ENCODE measurements around the gene DIAPH3. TPM values are rescaled to one million over a fixed set of nuclear protein-coding genes. Genes with fewer than 3 reads are reported as not detected.

The DIAPH3 gene
- total RNA-seq, 2 experiments from 2014 or later: 20.0 to 21.0 TPM

DNA sequence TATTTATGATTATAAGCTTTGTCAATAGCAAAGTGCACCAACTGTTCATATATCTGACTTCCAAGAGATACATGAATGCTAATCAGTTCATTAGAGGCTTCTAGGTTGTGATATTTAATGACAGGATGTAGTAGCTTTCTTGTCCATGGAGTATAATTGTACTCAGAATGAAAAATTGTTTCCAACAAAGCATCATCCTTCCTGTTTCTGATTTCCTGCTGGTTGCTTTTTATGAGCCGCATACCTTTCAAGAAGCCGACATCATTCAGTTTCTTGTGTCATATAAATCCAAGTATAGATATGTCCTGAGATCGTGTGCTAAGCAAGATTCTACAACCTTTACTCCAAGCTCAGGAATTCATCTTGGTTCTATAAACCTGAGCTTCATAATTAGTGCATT, 326.6 kb downstream of the DIAPH3 start:
- no peaks in the 10 kb centered on the region for H3K9me3 Mint-ChIP-seq
- H3K4me3 Mint-ChIP-seq: no peak overlapping the region
- no peaks in the 10 kb centered on the region for H3K27me3 Mint-ChIP-seq
- no peak overlapping the region for H3K27ac Mint-ChIP-seq
- H3K36me3 Mint-ChIP-seq: no peaks in the 10 kb centered on the region
- H3K4me1 Mint-ChIP-seq: no peaks in the 10 kb centered on the region
- DNase-seq: no peak

DNA sequence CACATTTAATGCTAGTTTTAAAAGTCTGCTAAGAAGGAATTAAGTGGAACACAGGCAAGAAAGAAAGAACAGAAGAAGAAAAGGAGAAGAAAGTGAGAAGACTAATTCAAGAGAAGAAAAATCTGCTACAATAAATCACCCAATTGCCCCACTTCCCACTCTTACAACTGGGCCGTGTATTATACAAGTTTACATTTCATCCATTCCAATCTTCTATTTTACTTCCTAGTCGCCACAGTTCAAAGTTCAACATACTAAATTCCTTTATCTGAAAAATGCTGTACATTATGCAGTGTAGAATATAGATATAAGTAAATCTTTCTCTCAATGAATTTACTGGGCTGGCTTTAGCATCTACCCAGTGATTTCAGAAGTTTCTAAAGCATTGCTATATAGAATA, 328.2 kb downstream of the DIAPH3 start:
- no peak overlapping the region for H3K27ac Mint-ChIP-seq
- no peaks in the 10 kb centered on the region for H3K36me3 Mint-ChIP-seq
- no peak for DNase-seq
- H3K4me1 Mint-ChIP-seq: no peaks in the 10 kb centered on the region
- no peaks in the 10 kb centered on the region for H3K27me3 Mint-ChIP-seq
- no peaks in the 10 kb centered on the region for H3K9me3 Mint-ChIP-seq
- no peak overlapping the region for H3K4me3 Mint-ChIP-seq

DNA sequence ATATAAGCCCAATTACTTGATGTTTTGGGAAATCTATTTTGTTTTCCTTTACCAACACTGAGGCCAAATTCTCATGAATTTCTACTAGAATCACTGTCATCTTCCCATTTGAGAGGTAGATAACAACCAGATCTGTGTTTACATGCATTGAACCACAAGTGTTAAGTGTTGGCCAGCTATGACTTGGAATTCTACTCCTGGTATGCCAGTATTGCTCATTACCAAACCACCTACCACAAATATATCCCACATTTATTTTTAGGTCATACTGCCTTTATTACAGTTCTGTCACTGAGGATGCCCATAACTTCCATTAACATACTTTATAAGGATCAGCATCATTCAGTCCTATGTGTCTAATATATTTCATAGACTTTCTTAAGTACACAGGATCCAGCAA, 328.9 kb downstream of the DIAPH3 start:
- Mint-ChIP-seq H3K4me1 (no peaks in the 10 kb centered on the region), H3K4me3 (no peak overlapping the region), H3K27me3 (no peaks in the 10 kb centered on the region), H3K27ac (no peak overlapping the region), H3K9me3 (no peaks in the 10 kb centered on the region), H3K36me3 (no peaks in the 10 kb centered on the region)
- DNase-seq: no peak

DNA sequence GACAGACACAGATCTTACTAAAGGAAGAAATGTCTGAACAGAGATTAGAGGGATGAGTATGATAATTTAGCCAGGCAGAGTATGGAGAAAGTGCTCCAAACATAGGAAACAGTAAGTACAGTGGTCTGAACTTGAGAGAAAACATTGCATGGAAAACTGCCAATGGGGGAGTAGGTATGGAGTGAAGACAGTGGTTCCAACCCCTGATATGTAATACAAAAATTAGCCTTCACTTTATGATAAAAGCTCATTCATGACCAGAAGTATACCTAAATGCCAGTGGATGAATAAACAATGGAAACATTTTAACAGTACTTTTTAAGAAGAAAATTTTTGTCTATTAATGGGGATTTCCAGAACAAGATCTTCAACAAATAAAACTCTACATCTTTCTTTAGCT, 334.0 kb downstream of the DIAPH3 start:
- Mint-ChIP-seq H3K9me3 (no peaks in the 10 kb centered on the region), H3K27me3 (no peaks in the 10 kb centered on the region), H3K4me3 (no peak overlapping the region), H3K4me1 (no peaks in the 10 kb centered on the region), H3K36me3 (no peaks in the 10 kb centered on the region), H3K27ac (no peak overlapping the region)
- DNase-seq: no peak

DNA sequence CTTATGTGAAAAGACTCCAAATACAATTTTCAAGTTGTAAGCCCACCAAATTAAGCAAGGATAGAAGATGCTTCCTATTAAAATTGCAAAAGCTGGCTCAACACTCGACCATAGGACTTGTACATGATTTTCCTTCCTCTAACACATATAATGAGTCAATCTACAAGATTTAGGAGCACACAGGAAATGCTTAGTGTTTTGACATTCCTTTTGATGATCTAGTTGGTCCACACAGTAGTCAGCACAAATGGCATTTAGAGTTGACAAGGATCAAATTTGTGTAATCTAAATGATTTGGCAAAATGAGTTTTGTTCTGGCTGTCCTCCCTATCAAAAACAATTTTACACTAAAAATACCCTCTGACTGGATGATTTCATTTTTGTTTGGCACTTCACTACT, 340.2 kb downstream of the DIAPH3 start:
- Mint-ChIP-seq H3K27ac (no peak overlapping the region), H3K4me3 (no peak overlapping the region), H3K36me3 (no peaks in the 10 kb centered on the region), H3K4me1 (no peaks in the 10 kb centered on the region), H3K27me3 (no peaks in the 10 kb centered on the region), H3K9me3 (no peaks in the 10 kb centered on the region)
- DNase-seq: no peak

DNA sequence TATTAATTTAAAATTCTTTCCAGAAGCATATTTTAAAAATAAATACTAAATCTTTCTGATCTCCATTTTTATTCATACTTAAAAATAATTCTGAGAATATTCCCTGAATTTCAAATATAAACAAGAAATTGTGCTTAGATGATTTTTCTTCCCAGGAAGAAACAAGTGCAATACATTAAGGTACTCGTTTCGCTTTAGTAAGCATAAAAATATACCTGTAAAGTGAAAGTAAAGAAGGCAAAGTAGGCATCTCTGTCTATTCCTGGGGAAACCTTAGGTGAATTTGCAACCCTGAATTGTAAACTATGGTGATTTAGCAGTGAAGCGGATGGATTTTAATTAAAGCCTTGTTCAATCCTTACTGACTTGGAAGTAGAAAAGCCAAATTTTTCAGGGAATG, 354.2 kb downstream of the DIAPH3 start:
- no peak overlapping the region for H3K27ac Mint-ChIP-seq
- no peaks in the 10 kb centered on the region for H3K27me3 Mint-ChIP-seq

DNA sequence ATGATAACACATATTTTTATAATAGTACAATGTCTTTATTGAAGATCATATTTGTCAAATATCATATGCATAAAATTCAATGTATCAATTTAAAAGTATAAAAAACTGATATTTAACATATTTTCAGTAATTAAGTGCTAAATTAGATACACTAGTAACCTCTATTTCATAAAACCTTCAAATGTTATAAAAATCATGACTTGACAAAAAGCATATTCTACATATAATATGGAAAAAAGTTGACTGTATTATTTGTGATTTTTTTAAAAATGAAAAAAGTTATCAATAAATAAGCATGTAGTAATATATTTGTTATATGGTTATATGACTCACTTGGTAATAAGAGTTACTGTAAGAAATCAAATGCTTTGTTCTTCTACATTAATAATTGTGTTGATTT, 356.9 kb downstream of the DIAPH3 start:
- no peak overlapping the region for H3K27ac Mint-ChIP-seq
- H3K36me3 Mint-ChIP-seq: no peaks in the 10 kb centered on the region
- H3K4me1 Mint-ChIP-seq: no peaks in the 10 kb centered on the region
- no peaks in the 10 kb centered on the region for H3K27me3 Mint-ChIP-seq
- H3K4me3 Mint-ChIP-seq: no peak overlapping the region
- no peak for DNase-seq
- no peaks in the 10 kb centered on the region for H3K9me3 Mint-ChIP-seq

More for the DNA sequence above, 354.2 kb downstream of the DIAPH3 start:
- DNase-seq: no peak
- H3K9me3 Mint-ChIP-seq: no peaks in the 10 kb centered on the region
- no peak overlapping the region for H3K4me3 Mint-ChIP-seq
- H3K4me1 Mint-ChIP-seq: no peaks in the 10 kb centered on the region
- no peaks in the 10 kb centered on the region for H3K36me3 Mint-ChIP-seq

DNA sequence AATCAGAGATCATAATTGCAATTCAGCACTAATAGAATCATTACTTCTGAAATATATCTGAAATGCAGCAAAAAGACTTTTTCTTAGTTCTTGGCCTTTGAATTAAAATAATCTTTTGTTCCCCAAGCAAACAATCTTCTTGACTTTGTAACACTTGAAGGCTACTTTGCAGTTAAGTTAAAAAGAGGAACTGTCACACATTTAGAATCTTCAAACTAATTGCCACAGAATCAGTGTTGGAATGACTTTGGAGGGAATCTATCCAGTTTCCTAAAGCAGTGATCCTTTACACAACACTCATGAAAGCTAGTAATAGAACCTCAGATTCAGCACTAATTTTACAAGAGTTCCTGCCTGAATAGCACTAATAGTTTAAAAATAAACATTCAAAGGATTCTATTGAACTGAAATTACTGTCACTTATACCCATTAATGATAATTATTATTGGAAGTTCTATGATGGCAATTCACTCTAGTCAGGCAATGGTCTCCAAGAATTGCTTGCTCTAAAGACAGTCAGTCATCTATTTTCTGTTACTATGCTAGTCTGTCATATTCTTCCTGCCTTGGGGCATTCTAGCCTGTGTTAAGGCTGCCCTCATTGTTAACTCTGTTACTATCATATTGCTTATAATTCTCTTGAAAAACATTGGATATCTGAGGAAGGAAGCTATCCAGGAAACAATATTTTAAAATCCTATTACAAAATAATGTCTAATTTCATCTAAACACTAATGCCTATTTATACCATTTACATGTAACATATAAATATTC, 362.4 kb downstream of the DIAPH3 start:
- Mint-ChIP-seq H3K36me3 (no peaks in the 10 kb centered on the region), H3K4me3 (no peak overlapping the region), H3K9me3 (no peaks in the 10 kb centered on the region), H3K27ac (no peak overlapping the region), H3K4me1 (no peaks in the 10 kb centered on the region), H3K27me3 (no peaks in the 10 kb centered on the region)
- no peak for DNase-seq

DNA sequence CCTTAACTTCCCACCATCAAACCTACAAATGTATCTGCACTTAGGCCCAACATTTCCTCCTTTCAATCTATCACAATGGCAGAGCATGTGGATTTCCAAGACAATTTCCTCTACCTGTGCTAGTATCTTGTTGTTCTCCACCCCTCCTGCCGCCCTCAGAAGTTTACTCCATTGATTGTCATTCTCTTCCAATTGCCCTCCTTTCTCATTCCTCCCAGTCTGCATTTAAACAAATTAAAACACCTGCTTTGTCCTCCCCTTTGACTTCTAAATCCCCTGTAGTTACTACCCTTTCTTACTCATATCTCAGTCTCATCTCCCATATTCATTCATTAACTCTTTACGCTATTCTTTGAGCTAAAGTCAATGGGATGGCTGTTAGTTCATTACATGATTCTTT, 370.6 kb downstream of the DIAPH3 start:
- Mint-ChIP-seq H3K27me3 (no peaks in the 10 kb centered on the region), H3K4me3 (no peak overlapping the region), H3K4me1 (no peaks in the 10 kb centered on the region), H3K36me3 (no peaks in the 10 kb centered on the region), H3K9me3 (no peaks in the 10 kb centered on the region), H3K27ac (no peak overlapping the region)
- no peak for DNase-seq

DNA sequence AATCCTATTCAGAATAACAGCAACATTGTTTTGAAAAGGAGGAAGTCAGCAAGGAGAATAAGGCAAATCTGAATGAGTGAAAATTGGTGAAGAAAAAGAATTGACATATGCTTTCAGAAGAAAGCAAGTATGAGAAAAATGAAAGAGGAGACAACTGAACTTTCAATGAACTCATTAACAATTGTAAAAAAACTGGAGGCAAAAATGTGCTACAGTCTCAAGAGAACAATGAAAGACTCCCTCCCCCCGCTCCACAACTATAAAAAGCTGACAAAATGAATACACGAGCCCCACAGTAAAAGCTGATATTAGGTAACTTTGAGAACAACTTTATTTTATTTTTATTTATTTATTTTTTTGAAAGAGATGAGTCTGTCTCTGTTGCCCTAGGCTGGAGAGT, 373.1 kb downstream of the DIAPH3 start:
- Mint-ChIP-seq H3K27ac (no peak overlapping the region), H3K36me3 (no peaks in the 10 kb centered on the region), H3K4me3 (no peak overlapping the region), H3K9me3 (no peaks in the 10 kb centered on the region), H3K4me1 (no peaks in the 10 kb centered on the region), H3K27me3 (no peaks in the 10 kb centered on the region)
- no peak for DNase-seq

DNA sequence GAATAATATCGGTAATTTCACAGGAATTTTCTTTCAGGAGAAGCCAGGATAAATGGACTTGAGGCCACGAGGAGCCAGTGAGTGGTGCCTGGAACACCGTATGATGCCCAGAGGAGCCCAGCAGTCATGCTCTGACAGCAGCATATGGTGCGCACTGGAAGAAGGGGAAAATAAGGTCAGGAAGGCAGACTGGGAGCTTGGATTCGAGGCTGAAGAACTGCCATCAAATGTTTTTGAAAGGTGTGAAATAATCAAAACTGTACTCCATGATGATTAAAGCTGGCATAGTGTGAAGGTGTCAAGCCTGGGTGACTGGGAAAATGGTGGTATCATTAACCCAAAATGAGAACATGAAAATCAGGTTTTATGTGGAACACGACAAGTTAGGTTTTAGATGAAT, 374.2 kb downstream of the DIAPH3 start:
- Mint-ChIP-seq H3K4me3 (no peak overlapping the region), H3K27ac (no peak overlapping the region), H3K27me3 (no peaks in the 10 kb centered on the region), H3K9me3 (no peaks in the 10 kb centered on the region), H3K4me1 (no peaks in the 10 kb centered on the region), H3K36me3 (no peaks in the 10 kb centered on the region)
- DNase-seq: no peak

DNA sequence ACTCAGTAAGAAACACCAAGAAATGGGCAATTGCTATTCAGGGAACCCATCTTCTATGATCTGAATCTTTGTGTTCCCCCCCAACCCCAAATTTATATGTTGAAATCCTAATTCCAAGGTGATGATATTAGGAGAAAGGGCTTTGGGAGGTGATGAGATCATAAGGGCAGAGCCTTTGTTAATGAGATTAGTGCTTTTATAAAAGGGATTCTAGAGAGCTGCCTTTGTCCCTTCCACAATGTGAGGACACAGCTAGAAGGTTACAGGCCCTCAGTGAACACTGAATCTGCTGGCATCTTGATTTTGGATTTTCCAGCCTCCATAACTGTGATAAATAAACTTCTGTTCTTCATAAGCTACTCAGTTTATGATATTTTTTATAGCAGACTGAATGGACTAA, 376.0 kb downstream of the DIAPH3 start:
- Mint-ChIP-seq H3K4me1 (no peaks in the 10 kb centered on the region), H3K27ac (no peak overlapping the region), H3K36me3 (no peaks in the 10 kb centered on the region), H3K9me3 (no peaks in the 10 kb centered on the region), H3K27me3 (no peaks in the 10 kb centered on the region), H3K4me3 (no peak overlapping the region)
- DNase-seq: no peak

DNA sequence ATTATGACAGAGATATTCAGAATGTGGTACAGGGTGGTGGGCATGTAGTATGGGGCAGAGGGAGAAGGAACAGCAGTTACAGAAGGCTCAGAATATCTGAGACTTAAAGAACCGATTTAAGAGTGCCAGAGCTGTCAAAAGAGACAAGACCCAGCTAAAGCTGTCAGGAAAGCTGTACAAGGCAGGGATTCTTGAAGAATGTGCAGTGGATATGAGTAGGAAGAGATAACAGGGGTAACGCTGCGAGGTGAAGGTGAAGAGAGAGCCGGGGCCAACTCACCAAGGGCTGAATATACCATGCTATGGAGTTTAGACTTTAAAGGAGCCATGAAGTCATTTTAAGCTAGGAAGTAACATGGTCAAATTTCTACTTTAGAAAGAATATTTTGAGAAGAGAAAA, 381.0 kb downstream of the DIAPH3 start:
- DNase-seq: no peak
- no peak overlapping the region for H3K27ac Mint-ChIP-seq
- no peaks in the 10 kb centered on the region for H3K4me1 Mint-ChIP-seq
- no peaks in the 10 kb centered on the region for H3K27me3 Mint-ChIP-seq
- no peaks in the 10 kb centered on the region for H3K36me3 Mint-ChIP-seq
- H3K9me3 Mint-ChIP-seq: no peaks in the 10 kb centered on the region
- no peak overlapping the region for H3K4me3 Mint-ChIP-seq

DNA sequence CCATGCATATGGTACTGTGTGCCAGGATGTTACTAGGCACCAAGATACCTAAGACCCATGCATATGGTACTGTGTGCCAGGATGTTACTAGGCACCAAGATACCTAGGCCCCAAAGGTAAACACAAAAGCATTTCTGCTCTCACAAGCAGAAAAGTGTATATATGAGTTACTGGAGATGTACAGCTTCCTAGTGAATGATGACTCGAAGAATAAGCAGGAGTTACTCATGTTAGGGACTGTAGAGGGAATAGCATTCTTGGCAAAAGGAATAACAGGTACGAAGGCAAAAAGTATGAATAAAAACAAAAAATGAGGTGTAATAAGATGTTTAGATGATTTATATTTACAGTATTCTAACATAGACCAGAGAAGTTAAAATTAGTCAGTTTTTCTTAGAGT, 383.7 kb downstream of the DIAPH3 start:
- Mint-ChIP-seq H3K27ac (no peak overlapping the region), H3K9me3 (no peaks in the 10 kb centered on the region), H3K27me3 (no peaks in the 10 kb centered on the region), H3K36me3 (no peaks in the 10 kb centered on the region), H3K4me1 (no peaks in the 10 kb centered on the region), H3K4me3 (no peak overlapping the region)
- no peak for DNase-seq

DNA sequence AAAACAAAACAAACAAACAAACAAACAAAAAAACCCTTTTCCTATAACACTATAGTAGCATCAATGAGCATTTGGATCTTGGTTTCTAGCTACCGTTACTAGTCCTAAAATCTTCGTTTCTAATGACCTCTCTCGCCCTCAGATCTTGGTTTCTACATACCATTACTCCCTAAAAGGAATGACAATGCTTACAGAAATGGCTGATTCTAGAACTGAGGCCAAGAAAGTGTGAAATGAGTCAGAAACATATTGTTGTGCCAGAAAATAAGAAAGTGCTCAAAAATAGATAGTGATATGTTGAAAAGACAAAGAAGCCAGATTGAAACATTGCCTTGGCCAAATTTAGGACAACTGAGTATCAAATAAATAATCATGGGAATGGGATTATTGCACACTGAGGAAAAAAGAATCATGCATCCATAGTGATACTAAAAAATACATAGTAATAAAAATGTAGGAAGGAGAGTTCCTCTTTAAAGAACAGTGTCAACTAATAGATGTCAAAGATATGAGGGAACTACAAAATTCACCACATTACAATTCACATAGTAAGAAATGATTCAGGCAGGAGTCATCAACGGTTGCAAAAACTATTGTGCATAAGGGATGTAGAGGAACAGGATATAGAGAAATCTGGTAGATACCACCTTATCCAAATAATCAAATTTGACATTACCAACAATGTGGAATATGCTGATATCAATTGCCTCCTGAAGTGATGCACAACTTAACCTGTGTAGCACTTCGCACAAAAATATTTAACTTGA, 386.6 kb downstream of the DIAPH3 start:
- no peaks in the 10 kb centered on the region for H3K9me3 Mint-ChIP-seq
- no peaks in the 10 kb centered on the region for H3K36me3 Mint-ChIP-seq
- H3K4me3 Mint-ChIP-seq: no peak overlapping the region
- no peak for DNase-seq
- H3K27ac Mint-ChIP-seq: no peak overlapping the region
- no peaks in the 10 kb centered on the region for H3K4me1 Mint-ChIP-seq
- H3K27me3 Mint-ChIP-seq: no peaks in the 10 kb centered on the region

DNA sequence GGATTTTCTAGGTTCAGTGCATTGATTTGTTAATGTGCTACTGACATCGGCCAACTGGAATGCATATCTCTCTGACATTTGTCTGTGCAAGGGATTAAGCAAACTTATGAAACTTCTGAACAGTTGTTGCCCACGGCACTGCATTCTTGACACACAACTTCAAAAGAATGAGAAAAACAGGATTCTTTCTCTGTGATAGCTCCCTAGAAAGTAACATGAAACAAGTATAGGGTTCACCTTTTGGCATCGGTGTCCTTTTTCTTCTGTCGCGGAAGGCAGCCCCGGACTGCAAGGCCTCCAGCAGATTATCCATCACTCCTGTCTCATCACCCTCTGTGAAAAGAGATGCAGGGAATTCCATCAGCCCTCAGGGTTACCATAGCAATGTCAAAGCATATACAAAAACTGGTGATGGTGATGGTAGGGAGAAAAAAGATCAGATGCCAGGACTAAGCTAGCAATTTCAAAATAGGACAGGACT, 389.2 kb downstream of the DIAPH3 start:
- no peaks in the 10 kb centered on the region for H3K4me1 Mint-ChIP-seq
- no peak overlapping the region for H3K27ac Mint-ChIP-seq
- H3K27me3 Mint-ChIP-seq: no peaks in the 10 kb centered on the region
- DNase-seq: no peak
- no peaks in the 10 kb centered on the region for H3K36me3 Mint-ChIP-seq
- H3K9me3 Mint-ChIP-seq: no peaks in the 10 kb centered on the region
- H3K4me3 Mint-ChIP-seq: no peak overlapping the region

Measured in activated naive CD8-positive, alpha-beta T cell treated with anti-CD3 and anti-CD28 coated beads for 36 hours (primary cell).